T-helper 1 cell (primary cell): ENCODE data around the gene TPD52L2.
A peak's percentile ranks its signal among the peaks of the same experiment; 100 is the strongest.

Experiments used
- DNase-seq, 5 donors: peaks; one replicate each; pipeline ENCODE4 v3.0.0-alpha.2; 2012 to 2020

The TPD52L2 gene

DNA sequence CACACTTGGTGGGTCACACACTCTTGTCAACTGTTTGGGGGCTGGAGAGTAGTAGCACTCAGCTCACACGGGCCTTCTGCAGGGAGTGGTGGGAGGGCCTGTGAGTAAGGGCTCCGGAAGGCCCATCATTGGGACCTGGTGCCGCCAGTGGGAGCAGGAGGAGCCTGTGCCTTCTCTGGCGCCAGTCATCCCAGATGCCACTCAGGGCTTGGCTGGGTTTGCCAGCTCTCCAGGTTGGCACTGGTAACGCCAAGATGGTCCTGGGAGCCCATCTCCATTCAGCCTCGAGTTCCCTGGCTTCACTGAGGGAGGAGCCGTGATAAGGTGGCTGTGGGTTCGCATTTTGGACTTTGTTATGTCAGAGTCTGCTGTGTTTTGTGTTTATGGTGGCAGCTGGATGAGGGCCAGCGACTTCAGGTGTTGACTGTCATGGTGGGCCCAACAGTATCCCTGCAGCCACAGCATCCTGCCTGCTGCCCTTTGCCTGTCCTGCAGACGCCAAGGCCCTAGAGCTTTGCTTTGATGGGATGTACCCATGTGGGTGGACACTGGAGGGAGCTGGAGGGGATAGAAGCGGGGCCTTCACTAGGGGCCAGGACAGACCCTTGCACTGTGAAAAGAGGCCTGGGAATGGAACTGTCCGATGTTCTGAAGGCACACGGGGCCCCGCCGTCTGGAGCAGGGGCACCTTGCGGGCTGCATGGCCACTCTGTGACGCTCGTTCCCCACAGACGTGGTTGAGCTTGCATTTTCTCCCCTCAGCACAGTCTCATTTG, 16.6 kb downstream of the TPD52L2 start:
- no peak for DNase-seq

DNA sequence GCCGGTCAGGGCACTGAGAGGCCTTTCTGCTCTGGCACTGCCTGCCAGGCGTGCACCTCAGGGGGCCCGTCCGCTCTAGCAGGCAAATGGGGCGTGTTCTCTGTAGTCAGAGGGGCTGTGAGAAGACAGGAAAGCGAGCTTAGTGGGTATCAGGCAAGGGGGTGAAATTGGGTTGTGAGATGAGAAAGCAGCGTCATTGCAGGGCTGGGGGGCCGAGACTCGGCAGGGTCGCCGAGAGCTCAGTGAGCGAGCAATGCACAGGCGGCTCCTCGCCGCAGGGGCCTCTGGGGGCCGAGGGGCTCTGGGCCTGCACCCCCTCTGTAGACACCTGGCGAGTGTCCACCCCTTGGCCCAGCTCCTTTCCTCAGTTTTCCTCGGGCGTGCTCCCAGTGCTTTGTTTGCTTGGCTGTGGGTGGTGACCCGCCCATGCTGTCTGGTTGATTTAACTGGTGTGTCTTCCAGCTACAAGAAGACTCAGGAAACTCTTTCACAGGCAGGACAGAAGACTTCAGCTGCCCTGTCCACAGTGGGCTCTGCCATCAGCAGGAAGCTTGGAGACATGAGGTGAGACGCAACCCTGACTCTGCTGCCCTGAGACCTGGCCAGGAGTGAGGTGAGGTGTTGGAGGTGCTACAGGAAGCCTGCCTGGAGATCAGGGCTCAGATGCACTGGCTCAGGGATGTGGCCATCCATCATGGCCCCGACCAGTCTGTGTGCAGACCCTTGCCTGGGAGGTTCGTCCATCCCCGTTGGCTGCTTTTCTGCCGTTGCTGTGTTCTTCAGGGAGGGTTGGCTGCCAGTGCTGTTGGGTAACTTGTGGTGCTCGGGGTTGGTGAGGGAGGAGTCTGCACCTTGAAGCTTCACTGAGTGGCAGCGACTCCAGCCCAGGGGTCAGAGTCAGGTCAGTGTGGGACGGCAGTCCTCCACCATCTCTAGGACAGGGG, 17.5 kb downstream of the TPD52L2 start:
- no peak for DNase-seq

DNA sequence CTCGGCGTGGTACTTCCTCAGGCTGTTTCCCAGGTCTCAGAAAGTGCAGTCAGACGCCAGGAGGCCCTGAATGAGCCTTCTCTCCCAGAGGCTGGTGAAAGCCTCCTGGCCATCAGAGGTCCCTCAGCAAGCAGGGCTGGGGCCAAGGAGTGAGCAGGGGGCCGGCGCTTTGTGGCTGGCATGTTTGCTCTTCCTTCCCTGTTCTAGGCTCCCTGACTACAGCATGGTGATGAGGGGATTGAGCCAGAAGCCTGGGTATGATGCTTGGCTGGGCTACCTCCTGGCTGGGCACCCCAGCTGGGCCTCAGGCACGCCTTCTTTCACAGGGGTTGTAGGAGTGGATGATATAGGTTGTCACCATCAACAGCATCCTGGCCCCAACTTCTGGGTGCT, 18.1 kb downstream of the TPD52L2 start:
- no peak for DNase-seq

DNA sequence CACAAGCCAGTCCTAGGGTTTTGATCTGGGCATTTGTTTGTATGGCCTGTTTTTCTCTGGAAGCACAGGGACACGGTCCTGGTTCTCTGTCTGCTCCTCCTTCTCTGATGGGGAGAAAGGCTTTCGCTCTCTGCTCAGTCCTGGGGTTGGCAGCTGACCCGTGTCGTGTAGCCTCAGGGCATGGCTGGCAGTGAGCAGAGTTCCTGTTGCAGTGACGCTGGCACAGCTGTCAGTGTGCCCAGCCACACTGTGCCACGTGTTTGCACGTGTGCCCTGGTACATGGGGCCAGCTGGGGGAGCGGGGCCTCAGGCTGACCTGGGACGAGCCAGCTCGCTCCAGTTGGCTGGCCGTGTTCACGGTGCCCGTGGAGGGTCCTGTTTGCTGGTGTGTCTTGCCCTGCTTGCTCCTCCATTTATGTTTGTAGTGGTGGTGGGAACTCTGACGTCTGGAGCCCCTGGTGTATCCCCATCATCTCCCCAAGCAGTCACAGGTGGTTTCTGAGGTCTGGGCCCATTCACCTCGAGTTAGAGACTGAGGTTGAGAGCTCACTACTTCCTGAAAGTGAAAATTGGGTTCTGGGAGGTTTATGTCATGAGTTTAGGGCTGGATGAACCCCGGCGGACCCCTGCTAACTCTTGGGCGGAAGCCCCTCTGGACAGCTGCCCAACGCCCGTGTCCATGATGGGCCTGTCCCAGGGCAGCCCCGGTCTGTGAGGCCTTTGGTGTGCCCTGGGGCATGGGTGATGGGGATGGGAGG, 19.6 kb downstream of the TPD52L2 start:
- no peak for DNase-seq

DNA sequence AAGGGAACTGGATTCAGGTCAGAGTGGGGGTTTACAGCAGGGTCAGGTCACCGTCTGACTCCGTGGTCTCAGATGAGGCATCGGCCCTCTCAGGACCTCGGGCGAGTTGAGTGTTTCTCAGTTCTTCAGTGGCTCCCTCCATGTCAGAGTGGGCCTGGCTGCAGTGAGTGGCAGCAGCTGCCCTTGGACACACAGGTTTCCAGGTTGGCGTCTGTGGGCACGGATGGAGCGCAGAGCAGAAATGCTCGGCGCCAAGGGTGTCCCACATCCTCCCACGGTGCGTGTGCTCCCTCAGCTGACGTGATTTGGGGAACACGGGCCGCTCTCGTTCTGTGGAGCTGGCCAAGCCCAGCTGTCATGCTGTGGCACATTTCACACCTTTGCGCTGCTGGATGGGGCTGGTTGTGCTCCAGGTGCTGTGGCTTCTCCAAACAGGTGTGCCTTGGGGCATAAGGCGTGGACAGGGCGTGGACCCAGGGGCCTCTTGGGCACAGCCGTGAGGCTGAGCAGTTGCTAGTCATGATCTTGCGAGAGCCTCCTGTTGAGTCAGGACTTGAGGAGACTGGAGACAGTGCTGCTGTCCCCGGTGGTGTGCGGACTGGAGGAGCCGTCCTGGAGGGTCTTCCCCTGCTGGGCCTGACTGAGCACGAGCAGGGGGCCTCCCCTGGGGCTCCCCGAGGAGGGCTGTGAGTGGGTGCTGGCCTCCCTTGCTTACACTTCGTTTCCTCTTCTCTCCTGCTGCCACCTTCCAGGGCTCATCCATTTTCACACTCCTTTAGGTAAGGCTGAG, 20.4 kb downstream of the TPD52L2 start:
- no peak for DNase-seq

DNA sequence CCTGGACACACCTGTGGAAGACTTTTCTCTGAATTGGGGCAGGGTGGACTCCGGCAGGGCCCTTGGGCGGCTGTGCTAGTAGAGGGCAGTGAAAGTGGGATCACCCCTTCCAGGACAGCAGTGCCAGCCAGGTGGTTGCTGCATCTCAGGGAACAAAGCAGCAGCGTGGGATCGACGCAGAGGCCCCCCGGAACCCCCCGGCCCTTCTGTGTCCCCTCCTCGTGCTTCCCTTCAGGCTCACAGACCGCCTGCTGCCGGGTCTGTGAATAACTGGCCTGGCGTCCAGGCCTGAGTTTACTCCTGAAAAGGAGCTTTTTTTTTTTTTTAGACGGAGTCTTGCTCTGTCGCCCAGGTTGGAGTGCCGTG, 21.0 kb downstream of the TPD52L2 start:
- DNase-seq, result no peak

DNA sequence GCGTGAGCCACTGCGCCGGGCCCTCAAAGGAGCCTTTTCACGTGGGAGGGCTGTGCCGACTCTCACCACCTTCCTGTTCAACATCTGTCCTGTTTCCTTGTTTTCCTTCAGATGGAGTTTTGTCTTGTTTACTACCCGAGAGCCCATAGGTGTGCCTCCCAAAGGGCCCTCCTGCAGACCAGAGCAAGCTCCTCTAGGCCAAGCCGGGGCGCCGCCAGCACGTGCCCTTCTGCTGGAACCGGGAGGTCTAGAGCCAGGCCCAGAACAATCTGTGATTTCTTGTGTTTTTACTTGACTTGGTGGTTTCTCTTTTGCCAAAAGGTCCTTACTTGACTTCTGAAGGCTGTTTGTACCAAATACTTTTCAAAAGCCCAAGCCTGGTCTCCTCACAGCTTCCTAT, 21.9 kb downstream of the TPD52L2 start:
- DNase-seq, result no peak

DNA sequence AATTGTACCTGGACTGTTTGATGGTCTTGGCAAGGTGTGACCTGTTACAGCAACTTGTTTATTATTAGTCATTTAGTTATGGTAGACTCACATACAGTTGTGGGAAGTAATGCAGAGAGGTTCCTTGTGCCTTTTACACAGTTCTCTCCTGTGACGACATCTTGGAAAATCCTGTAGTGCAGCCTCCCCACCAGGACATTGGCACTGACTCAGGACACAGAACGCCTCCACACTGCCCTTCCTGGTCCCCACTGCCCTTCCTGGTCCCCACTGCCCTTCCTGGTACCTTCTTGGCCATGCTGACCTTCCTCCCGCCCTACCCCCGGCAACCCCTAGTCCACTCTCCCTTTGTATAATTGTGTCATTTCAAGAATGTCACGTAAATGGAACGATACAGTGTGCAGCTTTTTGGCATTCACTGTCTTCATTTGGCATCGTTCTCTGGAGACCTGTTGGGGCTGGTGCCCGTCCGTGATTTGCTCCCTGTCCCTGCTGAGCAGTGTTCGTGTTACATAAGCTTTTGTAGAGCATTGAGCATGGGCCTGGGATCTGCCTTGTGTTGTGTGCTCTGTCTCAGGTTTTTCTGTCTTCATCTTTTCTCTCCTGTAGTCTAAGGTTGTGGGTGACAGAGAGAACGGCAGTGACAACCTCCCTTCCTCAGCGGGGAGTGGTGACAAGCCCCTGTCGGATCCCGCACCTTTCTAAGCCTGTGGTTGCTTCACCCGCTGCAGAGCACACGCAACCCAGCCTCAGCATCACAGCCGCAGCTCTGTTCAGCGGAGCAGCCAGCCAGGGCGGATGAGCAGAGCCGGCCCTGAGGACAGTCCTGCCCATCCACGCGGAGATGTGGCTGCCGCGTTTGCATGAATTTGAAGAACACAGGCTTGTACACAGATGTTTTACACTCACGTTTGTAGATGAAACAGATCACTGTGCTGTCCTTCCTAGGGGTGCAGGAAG, 24.5 kb downstream of the TPD52L2 start:
- no peak for DNase-seq

DNA sequence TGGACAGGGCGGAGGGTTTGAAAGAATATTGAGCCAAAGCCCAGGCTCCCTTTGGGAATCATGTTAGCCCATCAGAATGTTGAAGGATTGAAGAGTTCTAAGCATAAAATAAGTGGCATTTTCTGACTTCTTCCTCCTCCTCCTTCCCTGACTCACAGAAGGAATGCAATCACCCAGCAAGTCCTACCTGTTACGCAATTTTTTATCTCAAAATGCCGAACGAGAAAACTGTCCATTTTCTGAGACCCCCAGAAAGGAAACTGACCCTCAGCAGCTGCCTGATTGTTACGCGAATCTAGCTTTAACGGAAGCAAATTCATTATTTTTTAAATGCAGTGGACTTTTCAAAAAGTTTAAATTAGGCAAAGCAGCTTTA, 25.1 kb downstream of the TPD52L2 start:
- no peak for DNase-seq

DNA sequence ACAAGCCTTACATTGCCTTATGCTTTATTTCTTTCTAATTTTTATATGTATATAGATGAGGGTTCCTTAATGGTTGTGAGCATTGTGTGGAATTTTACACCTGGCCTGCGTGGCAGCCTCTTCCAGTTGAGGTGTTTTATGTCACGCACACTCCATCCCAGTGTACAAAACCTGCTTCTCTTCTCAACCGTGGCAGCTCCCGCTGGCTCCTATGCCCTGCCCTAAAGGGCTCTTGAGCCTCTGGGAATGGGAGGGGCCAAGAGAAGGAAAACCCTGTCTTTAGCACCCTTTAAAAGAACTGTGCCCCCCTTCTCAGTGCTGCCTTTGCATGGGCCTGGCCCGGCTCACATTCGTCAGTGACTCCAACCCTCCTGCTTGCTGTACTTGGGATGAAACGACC, 25.5 kb downstream of the TPD52L2 start:
- DNase-seq, result no peak

DNA sequence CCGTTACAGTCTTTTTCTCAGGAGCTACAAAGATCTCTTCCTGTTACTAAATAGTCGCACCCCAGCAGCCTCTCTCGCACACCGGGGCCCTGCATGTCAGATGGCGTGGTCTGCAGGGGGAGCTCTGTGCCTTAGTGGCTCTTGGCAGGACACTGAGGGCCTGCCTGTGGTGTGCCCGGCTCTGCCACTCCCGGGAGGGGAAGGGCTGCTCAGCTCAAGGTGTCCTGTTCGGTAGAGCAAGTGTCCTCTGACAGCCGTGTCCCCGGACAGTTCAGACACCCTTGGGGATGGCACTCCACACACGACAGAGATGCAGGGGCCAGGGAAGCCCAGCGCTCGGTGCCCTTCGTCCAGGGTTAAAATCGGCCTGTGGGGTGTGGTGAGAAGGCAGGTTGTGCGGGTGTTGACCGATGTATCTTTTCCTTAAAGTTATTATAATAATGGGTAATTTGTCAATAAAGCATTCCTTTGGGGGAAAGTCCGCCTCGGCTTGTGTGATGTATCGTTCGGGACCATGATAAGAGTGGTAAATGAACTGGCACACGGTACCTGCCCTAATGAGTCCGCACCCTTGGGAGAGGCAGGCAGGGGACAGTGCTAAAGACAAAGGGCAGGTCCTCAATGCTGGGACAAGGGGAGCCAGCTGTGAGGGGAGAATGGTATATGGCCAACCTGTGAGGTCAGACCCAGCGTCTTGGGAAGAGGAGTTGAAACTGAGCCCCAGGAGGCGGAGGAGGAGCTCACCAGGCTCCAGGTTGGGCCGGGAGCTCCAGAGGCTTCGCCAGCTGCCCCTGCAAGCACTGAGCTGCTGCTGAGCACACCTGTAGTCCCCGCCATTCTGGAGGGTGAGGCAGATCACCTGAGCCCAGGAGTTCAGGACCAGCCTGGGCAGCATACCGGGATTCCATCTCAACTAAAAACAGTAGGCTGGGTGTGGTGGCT, 26.3 kb downstream of the TPD52L2 start:
- DNase-seq, result no peak

DNA sequence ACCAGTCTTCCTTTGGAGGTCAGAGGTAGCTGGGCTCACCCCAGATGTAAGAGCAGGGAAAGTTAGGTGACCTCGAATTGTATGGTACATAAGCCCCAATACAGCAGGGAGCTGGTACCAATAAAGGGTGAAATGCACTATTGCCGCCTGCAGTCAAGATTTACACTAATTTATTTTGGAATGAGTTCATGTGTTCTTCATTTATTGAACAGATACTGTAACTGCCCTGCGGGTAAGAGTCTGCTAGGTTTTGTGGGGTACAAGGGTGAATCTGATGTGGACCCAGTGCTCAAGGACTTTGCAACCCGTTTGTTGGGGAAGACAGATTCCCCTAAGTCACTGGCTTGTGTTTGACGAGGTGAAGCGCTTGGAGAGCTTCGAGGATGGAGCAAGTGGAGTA, 27.3 kb downstream of the TPD52L2 start:
- DNase-seq, result no peak

DNA sequence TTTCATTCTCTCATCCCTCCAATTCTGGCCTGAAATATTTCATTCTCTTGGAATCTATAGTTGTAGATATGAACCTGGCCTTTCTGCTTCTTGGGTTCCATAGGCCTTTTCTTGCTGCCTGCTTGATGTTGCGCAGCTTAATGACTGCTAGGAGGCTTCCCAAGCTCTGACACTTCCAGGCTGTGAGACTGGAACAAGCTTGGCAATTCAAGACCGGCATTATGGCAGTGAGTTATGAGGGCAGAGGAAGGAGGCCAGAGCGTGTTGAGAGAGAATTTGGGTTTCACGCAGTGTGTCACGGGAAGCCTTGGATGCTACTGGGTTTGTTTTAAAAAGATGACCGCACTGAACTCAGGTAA, 28.9 kb downstream of the TPD52L2 start:
- DNase-seq, result no peak

DNA sequence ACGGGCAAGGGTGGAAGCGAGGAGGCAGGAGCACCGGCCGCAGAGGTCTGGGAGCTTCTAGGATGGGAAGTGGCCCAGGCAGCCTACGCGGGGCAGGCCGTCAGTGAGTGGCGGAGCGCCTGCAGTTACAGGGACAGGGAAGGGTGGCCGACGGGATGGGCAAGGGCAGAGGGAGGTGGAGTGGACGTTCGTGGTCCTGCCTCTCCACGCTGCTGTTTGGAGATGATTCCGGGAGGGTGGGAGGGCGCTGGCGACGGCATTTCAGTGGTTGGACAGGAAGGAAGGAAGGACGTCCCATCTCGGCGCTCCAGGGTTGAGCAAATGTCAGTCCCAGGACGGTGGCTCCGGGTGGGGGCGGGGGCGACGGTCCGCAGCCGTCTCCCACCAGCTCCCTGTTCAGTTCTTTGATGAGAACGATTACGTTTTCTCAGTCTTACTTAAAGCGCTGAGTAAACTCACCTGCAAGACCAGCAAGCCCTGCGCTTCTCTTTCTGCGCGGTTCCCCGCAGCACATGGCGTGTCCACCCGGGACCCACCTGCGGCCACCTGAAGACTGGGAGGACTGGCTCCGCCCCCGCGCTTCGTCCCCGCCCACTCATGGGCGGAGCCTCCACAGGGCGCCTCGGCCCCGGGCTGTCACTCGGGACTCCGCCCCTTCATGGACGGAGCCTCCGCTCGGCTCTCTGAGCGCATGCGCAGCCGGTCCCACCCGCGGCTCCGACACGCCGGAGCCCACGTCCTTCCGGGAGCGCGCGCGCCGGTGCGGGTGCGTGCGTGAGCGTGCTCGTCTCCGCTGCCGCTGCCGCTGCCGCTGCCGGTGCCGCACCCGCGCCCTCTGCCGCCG, 29.5 kb downstream of the TPD52L2 start, which contains the start of gene DNAJC5:
Gene DNAJC5 (plus strand): TSS at position 769 of the 844 bp plus-strand sequence. CDS start 33,220 bp downstream, outside the sequence.
- peak; percentile 94 to 99 (median 97) for DNase-seq

DNA sequence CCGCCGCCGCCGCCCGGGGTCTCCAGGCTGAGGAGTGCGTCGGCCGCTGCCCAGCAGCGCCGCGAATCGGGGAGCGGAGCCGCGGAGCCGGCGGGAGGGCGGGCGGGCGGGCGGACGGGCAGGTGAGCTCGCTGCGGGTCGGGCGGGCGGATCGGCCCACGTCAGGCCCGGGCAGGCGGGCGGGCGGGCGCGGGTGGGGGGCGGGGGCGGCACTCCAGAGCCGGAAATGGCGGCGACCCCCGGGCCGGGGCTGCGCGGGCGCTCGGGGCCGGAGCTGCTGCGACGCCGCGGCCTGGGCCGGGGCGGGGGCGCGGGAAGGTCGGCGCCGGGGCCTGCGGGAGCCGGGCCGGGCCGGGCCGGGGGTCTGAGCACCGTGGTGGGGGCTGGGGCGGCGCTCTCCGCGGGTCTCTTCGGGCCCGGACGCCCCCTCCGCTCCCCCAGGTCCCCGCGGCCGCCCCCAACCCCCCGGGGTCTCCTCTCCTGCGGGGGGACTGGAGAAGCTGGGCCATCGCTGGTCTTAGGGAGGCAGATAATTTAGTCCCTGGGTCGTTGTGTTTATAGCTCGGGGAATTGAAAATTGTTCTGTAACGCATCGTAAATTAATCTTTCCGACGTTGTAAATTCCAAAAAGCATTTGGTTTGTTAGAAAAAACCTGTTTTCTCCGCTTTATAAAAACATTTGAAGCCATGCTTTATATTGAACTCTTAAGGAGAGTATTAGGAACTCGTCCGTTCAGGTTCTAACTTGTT, 30.3 kb downstream of the TPD52L2 start:
- DNase-seq, result no peak

DNA sequence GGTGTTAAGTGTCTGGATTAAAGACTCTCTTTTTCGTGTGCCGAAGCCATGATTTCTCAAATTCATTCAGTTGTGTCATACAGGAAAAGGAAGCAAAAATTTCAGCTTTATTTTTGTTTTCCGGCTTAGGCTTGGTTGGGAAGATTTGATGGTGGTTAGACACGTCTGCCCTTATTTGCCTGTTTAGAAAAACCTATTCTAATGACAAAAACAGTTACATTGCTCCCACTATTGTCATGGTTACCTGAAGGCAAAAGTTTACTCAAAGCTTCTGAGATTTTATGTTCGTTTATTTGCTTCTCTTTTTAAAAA, 30.8 kb downstream of the TPD52L2 start:
- no peak for DNase-seq

DNA sequence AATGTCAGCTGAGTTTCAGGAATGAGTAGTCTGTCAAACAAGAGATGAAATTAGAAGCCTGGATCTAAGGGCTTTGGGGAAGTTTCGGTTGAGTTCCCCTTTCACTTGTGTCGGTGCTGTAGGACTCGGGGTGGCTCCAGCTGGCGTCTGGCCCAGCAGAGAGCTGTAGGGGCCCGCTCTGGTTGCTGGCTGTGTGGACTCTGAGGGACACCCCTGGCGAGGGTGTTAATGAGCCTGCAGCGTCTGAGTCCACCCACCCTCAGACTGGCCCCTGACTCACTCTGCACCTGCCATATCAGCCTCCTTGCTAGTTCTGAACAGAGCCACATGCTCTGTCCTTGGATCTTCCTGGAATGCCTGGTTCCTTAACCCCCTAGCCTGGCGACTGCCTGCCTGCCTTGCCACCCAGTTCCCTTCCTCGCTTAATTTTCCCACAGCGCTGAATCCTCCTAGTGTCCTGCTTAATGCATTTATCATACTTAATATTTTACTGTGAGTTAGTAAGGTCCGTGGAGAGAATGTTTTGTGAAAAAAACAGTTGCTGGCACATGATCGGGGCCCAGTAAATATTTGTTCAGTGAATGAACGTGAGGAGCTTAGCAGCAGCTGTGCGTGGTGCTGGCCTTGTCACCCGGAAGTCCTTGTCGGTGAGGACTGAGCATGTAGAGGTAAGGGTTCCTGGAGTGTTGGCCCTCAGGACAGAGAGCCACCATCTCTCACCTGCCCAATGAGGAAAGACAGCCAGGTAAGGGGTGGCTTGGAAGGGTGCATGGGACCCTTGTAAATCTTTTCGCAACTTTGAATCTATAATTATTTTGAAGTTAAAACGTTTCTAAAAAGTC, 31.4 kb downstream of the TPD52L2 start:
- peak in 1 of 5 donors; percentile 29 for DNase-seq
